ENCODE data around the gene PRR5L. TPM values are rescaled to one million over a fixed set of nuclear protein-coding genes. Genes with fewer than 3 reads are reported as not detected.

The PRR5L gene
- total RNA-seq, 1 donor from 2014 or later: 32.5 TPM

DNA sequence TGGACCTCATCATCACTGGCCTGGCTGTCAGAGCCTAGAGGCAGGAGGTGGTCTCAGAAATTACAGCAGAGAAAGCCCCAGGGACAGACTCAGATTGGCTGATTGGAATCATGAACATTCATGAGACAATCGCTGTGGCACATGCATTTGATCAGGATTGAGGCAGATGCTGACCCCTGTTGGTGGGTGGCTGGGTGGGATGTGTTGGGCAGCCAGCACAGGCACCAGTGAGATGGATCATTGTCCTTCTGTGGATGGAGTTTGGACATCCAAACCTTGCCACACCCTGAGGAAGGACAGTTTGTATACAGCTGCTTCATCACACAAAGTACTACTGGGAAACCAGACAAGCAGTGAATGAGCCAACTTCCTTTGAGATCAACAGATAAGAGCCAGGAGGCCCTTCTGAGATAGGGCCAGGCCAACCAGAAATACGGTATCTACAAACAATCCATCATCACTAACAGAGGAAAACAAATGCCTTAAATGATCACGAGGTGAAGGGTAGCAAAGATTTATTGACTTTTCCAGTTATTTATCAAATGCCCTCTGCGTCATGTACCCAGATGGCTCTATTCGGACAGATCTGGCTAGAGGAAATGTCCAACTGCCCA, 24.2 kb upstream of the PRR5L start:
- no peak overlapping the region for H3K4me3 ChIP-seq
- H3K9me3 ChIP-seq: no peaks in the 10 kb centered on the region
- peaks cover 41 to 65% of the 10 kb centered on the region in 2 donors for H3K36me3 ChIP-seq
- TF ChIP-seq, protein P1, sequence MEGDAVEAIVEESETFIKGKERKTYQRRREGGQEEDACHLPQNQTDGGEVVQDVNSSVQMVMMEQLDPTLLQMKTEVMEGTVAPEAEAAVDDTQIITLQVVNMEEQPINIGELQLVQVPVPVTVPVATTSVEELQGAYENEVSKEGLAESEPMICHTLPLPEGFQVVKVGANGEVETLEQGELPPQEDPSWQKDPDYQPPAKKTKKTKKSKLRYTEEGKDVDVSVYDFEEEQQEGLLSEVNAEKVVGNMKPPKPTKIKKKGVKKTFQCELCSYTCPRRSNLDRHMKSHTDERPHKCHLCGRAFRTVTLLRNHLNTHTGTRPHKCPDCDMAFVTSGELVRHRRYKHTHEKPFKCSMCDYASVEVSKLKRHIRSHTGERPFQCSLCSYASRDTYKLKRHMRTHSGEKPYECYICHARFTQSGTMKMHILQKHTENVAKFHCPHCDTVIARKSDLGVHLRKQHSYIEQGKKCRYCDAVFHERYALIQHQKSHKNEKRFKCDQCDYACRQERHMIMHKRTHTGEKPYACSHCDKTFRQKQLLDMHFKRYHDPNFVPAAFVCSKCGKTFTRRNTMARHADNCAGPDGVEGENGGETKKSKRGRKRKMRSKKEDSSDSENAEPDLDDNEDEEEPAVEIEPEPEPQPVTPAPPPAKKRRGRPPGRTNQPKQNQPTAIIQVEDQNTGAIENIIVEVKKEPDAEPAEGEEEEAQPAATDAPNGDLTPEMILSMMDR (IDR thresholded peaks at IDR 0.05): no peak
- intact Hi-C loops (cut with DNase I): no loop called here
- H3K27ac ChIP-seq: no peak overlapping the region
- no peaks in the 10 kb centered on the region for H3K4me1 ChIP-seq
- DNase-seq (ENCODE audit: low spot score in 2 of 2): no peak
- no peaks in the 10 kb centered on the region for H3K27me3 ChIP-seq

- Histone ChIP-seq H3K4me1 (no peaks in the 10 kb centered on the region), H3K27me3 (no peaks in the 10 kb centered on the region), H3K36me3 (peaks cover 42 to 73% of the 10 kb centered on the region in 2 donors), H3K27ac (no peak overlapping the region), H3K9me3 (no peaks in the 10 kb centered on the region), H3K4me3 (no peak overlapping the region)
- TF ChIP-seq, protein P1 (IDR thresholded peaks at IDR 0.05): no peak
- no peak for DNase-seq (ENCODE audit: low spot score in 2 of 2)
- intact Hi-C loops (cut with DNase I): no loop called here
Observed at GRCh38 chr11:36273110-36273509, 23.0 kb upstream of the PRR5L start.

- peaks cover 53 to 84% of the 10 kb centered on the region in 2 donors for H3K36me3 ChIP-seq
- no peaks in the 10 kb centered on the region for H3K27me3 ChIP-seq
- no peaks in the 10 kb centered on the region for H3K4me1 ChIP-seq
- no peak for DNase-seq (ENCODE audit: low spot score in 2 of 2)
- intact Hi-C loops (cut with DNase I): no loop called here
- no peak overlapping the region for H3K27ac ChIP-seq
- TF ChIP-seq, protein P1 (IDR thresholded peaks at IDR 0.05): no peak
- H3K4me3 ChIP-seq: no peak overlapping the region
- H3K9me3 ChIP-seq: no peaks in the 10 kb centered on the region
Observed at GRCh38 chr11:36274414-36274813, 21.7 kb upstream of the PRR5L start.

GRCh38 chr11:36278531-36279282, 17.4 kb upstream of the PRR5L start:
- intact Hi-C loops (cut with DNase I): no loop called here
- H3K27ac ChIP-seq: no peak overlapping the region
- no peak overlapping the region for H3K4me3 ChIP-seq
- H3K9me3 ChIP-seq: no peaks in the 10 kb centered on the region
- H3K4me1 ChIP-seq: no peaks in the 10 kb centered on the region
- peaks cover 33 to 62% of the 10 kb centered on the region in 2 donors for H3K36me3 ChIP-seq
- TF ChIP-seq, protein P1 (IDR thresholded peaks at IDR 0.05): no peak
- no peaks in the 10 kb centered on the region for H3K27me3 ChIP-seq
- no peak for DNase-seq (ENCODE audit: low spot score in 2 of 2)

GRCh38 chr11:36280531-36280930, 15.6 kb upstream of the PRR5L start:
- H3K9me3 ChIP-seq: no peaks in the 10 kb centered on the region
- DNase-seq (ENCODE audit: low spot score in 2 of 2): no peak
- no peak overlapping the region for H3K27ac ChIP-seq
- TF ChIP-seq, protein P1 (IDR thresholded peaks at IDR 0.05): no peak
- H3K27me3 ChIP-seq: no peaks in the 10 kb centered on the region
- no peaks in the 10 kb centered on the region for H3K4me1 ChIP-seq
- intact Hi-C loops (cut with DNase I): loop anchor here (10.0 kb wide), 1 partner anchor 1366 kb away; the partner anchor contains the start of genes APIP and PDHX
- H3K36me3 ChIP-seq: peaks cover 22 to 44% of the 10 kb centered on the region in 2 donors
- H3K4me3 ChIP-seq: no peak overlapping the region

Measured in ascending aorta (tissue), 2 donors.